CD14-positive monocyte (primary cell): ENCODE results near the gene PDE11A. TPM values are rescaled to one million over a fixed set of nuclear protein-coding genes. Genes with fewer than 3 reads are reported as not detected.

Experiments
- DNase-seq, 3 donors: peaks; one replicate each; pipeline ENCODE4 v3.0.0-alpha.2; 2011 to 2022
- H2AFZ ChIP-seq: 2 replicates; pipeline ENCODE4 v1.6.0; 2012; ENCODE audit warnings: mild to moderate bottlenecking, low read depth, low read length, inconsistent platforms; ENCODE audit not compliant: insufficient read depth, poor library complexity, severe bottlenecking
- H3K27ac ChIP-seq, 2 donors: 1 replicate in 1 of 2; 2 replicates in 1 of 2; pipeline ENCODE4 v1.5.1; 2012 to 2013; ENCODE audit warnings: low read length in 2 of 2, control low read depth in 1 of 2, inconsistent platforms in 1 of 2, low read depth in 1 of 2, mild to moderate bottlenecking in 1 of 2
- H3K27me3 ChIP-seq, 2 donors: one replicate each; pipeline versions ENCODE4 v1.6.0 to v1.6.1; 2011 to 2013; ENCODE audit warnings: low read length in 2 of 2; ENCODE audit not compliant: control insufficient read depth in 2 of 2, insufficient read depth in 2 of 2
- H3K36me3 ChIP-seq, 2 donors: replicated peaks in 1 of 2; 1 replicate in 1 of 2; 2 replicates in 1 of 2; pipeline versions ENCODE4 v1.5.1 to v1.6.1; 2012 to 2013; ENCODE audit warnings: low read length in 2 of 2, control low read depth in 1 of 2, inconsistent platforms in 1 of 2, mild to moderate bottlenecking in 1 of 2; ENCODE audit not compliant: insufficient read depth in 2 of 2, control insufficient read depth in 1 of 2
- H3K4me1 ChIP-seq, 2 donors: 1 replicate in 1 of 2; 2 replicates in 1 of 2; pipeline versions ENCODE4 v1.5.1 to v1.6.1; 2012 to 2013; ENCODE audit warnings: low read length in 2 of 2, control low read depth in 1 of 2, inconsistent platforms in 1 of 2, mild to moderate bottlenecking in 1 of 2, moderate library complexity in 1 of 2; ENCODE audit not compliant: insufficient read depth in 2 of 2, control insufficient read depth in 1 of 2
- H3K4me2 ChIP-seq: replicated peaks from 2 replicates; pipeline ENCODE3; 2012; ENCODE audit warnings: low read length, moderate library complexity, mild to moderate bottlenecking; ENCODE audit not compliant: poor library complexity, severe bottlenecking; ENCODE audit errors: extremely low read depth
- H3K4me3 ChIP-seq, 3 experiments: fragments of 200-600 bp in 1 of 3; sonication (generic) in 1 of 3; replicated peaks in 1 of 3; 1 replicate in 2 of 3; 2 replicates in 1 of 3; pipeline ENCODE4 v1.5.1; 2011 to 2013; ENCODE audit warnings: low read length in 3 of 3, mild to moderate bottlenecking in 3 of 3, control low read depth in 2 of 3, low read depth in 2 of 3, inconsistent platforms in 1 of 3, moderate library complexity in 1 of 3
- H3K79me2 ChIP-seq: 2 replicates; pipeline ENCODE4 v1.6.0; 2012; ENCODE audit warnings: mild to moderate bottlenecking, control low read depth, inconsistent platforms, low read length, moderate library complexity; ENCODE audit not compliant: insufficient read depth
- H3K9ac ChIP-seq: 2 replicates; pipeline ENCODE4 v1.6.0; 2017; ENCODE audit warnings: low read length, mild to moderate bottlenecking; ENCODE audit not compliant: insufficient read depth, poor library complexity, severe bottlenecking
- H3K9me3 ChIP-seq, 2 donors: replicated peaks in 1 of 2; 1 replicate in 1 of 2; 2 replicates in 1 of 2; pipeline versions ENCODE4 v1.5.1 to v1.6.1; 2012 to 2013; ENCODE audit warnings: low read length in 2 of 2, control low read depth in 1 of 2; ENCODE audit not compliant: control insufficient read depth in 1 of 2, insufficient read depth in 1 of 2
- H4K20me1 ChIP-seq: 2 replicates; pipeline ENCODE4 v1.6.0; 2012; ENCODE audit warnings: mild to moderate bottlenecking, low read length, control low read depth, moderate library complexity; ENCODE audit not compliant: insufficient read depth
- H3K27ac Mint-ChIP-seq, 7 donors: one replicate each; pipeline ENCODE4 v1.8.0; 2020; ENCODE audit warnings: mild to moderate bottlenecking in 7 of 7, mixed read lengths in 7 of 7, moderate library complexity in 6 of 7, inconsistent platforms in 2 of 7
- H3K27me3 Mint-ChIP-seq, 3 donors: one replicate each; pipeline ENCODE4 v1.8.0; 2021 to 2022; ENCODE audit warnings: low read depth in 3 of 3, mild to moderate bottlenecking in 3 of 3, mixed read lengths in 3 of 3, moderate library complexity in 3 of 3, inconsistent platforms in 1 of 3
- H3K36me3 Mint-ChIP-seq, 2 donors: one replicate each; pipeline ENCODE4 v1.8.0; 2020; ENCODE audit warnings: mixed read lengths in 2 of 2, inconsistent platforms in 1 of 2, mild to moderate bottlenecking in 1 of 2
- H3K4me1 Mint-ChIP-seq: one replicate; pipeline ENCODE4 v1.8.0; 2020; ENCODE audit warnings: mild to moderate bottlenecking, mixed read lengths
- H3K4me3 Mint-ChIP-seq, 2 donors: one replicate each; pipeline ENCODE4 v1.8.0; 2020; ENCODE audit warnings: mild to moderate bottlenecking in 2 of 2, mixed read lengths in 2 of 2, moderate library complexity in 1 of 2
- H3K9me3 Mint-ChIP-seq, 7 donors: one replicate each; pipeline ENCODE4 v1.8.0; 2020 to 2022; ENCODE audit warnings: mixed read lengths in 7 of 7, mild to moderate bottlenecking in 6 of 7, moderate library complexity in 6 of 7, inconsistent platforms in 2 of 7
- CTCF ChIP-seq: fragments of 200-600 bp; IDR thresholded peaks from one replicate; pipeline ENCODE4 v1.8.0; 2022; ENCODE audit warnings: antibody characterized with exemption, mild to moderate bottlenecking
- WGBS: methylation state at CpG from one replicate; pipeline ENCODE4 v1.1.5; 2013; ENCODE audit warnings: missing lambda C conversion rate; ENCODE audit not compliant: insufficient coverage; 5-methylcytosine and 5-hydroxymethylcytosine counted together
- intact Hi-C, 2 donors: fragments of 100-400 bp; cut with micrococcal nuclease; formaldehyde crosslinking; loops; one replicate each; pipeline versions ENCODE4 v1.15.0 to v1.15.1; 2023
- polyA plus RNA-seq, 3 donors: library from polyadenylated mRNA; depleted of rRNA in 1 of 3; unstranded in 2 of 3; stranded (reverse) in 1 of 3; fragments of 300-500 nt in 2 of 3; fragments of >200 nt in 1 of 3; fragmentation: Illumina TruSeq in 2 of 3; gene quantifications; 1 replicate in 2 of 3; 2 replicates in 1 of 3; pipeline ENCODE4 v1.2.3, GENCODE V29; 2012 to 2021

The PDE11A gene
- polyA plus RNA-seq, 3 donors = not detected

GRCh38 chr2:177872286-177872685 is 200.3 kb downstream of the PDE11A start:
- DNase-seq = no peak
- intact Hi-C loops = no loop called here
- Histone ChIP-seq H3K27ac (no peak overlapping the region), H3K4me2 (no peak overlapping the region), H3K9me3 (no peaks in the 10 kb centered on the region), H3K4me3 (no peak overlapping the region), H3K9ac (no peak overlapping the region), H4K20me1 (no peaks in the 10 kb centered on the region), H2AFZ (no peak overlapping the region), H3K36me3 (no peaks in the 10 kb centered on the region), H3K79me2 (no peaks in the 10 kb centered on the region), H3K4me1 (no peaks in the 10 kb centered on the region), H3K27me3 (no peaks in the 10 kb centered on the region)
- no peaks in the 10 kb centered on the region for H3K27me3 Mint-ChIP-seq
- H3K9me3 Mint-ChIP-seq = peaks cover 0 to 3% (median 0%) of the 10 kb centered on the region in 7 donors
- no peak overlapping the region for H3K27ac Mint-ChIP-seq
- no peaks in the 10 kb centered on the region for H3K4me1 Mint-ChIP-seq
- TF ChIP-seq CTCF = no peak
- no peaks in the 10 kb centered on the region for H3K36me3 Mint-ChIP-seq
- H3K4me3 Mint-ChIP-seq = no peak overlapping the region

GRCh38 chr2:177869912-177870311 is 202.7 kb downstream of the PDE11A start:
- Histone ChIP-seq H3K4me1 (no peaks in the 10 kb centered on the region), H2AFZ (no peak overlapping the region), H3K79me2 (no peaks in the 10 kb centered on the region), H3K4me2 (no peak overlapping the region), H3K4me3 (no peak overlapping the region), H4K20me1 (no peaks in the 10 kb centered on the region), H3K9me3 (no peaks in the 10 kb centered on the region), H3K27me3 (no peaks in the 10 kb centered on the region), H3K9ac (no peak overlapping the region), H3K36me3 (no peaks in the 10 kb centered on the region), H3K27ac (no peak overlapping the region)
- TF ChIP-seq CTCF = no peak
- Mint-ChIP-seq H3K9me3 (peaks cover 0 to 3% (median 0%) of the 10 kb centered on the region in 7 donors), H3K27ac (no peak overlapping the region), H3K4me3 (no peak overlapping the region), H3K4me1 (no peaks in the 10 kb centered on the region), H3K27me3 (no peaks in the 10 kb centered on the region), H3K36me3 (no peaks in the 10 kb centered on the region)
- no peak for DNase-seq
- intact Hi-C loops = no loop called here
- WGBS = 83% methylated on average over 1 of the region's 3 CpGs
